ENCODE results near the gene RNF149.

The RNF149 gene

GRCh38 chr2:101262142-101262541, 46.4 kb downstream of the RNF149 start:
- H3K9me2 ChIP-seq (replicated peaks; ENCODE audit: insufficient read depth, low read length) = no peaks in the 10 kb centered on the region
- TF ChIP-seq EZH2phosphoT487 (conservative IDR thresholded peaks at IDR 0.05; ENCODE audit: low read length) (no peak), CTCF (IDR thresholded peaks at IDR 0.05; ENCODE audit: insufficient read depth, low read length, poor library complexity, severe bottlenecking) (no peak)
- H3K9ac ChIP-seq (ENCODE audit: low read length) = no peak overlapping the region
- no peak overlapping the region for H3K27ac ChIP-seq (ENCODE audit: low read depth, low read length)
- no peak overlapping the region for H3K4me3 ChIP-seq (ENCODE audit: insufficient read depth, low read length, poor library complexity, severe bottlenecking)
- no peaks in the 10 kb centered on the region for H3F3A ChIP-seq (ENCODE audit: insufficient read depth)
- peaks cover 11% of the 10 kb centered on the region; the same call in 1 of the 2 replicates for H3K79me2 ChIP-seq (ENCODE audit: insufficient read depth, low read length)
- H3K27me3 ChIP-seq (ENCODE audit: low read length) = no peaks in the 10 kb centered on the region
- H3K4me2 ChIP-seq (ENCODE audit: low read depth, low read length, poor library complexity, severe bottlenecking) = no peak overlapping the region
- peaks cover 24% of the 10 kb centered on the region for H3K36me3 ChIP-seq (ENCODE audit: low read length)
- H4K20me1 ChIP-seq (ENCODE audit: low read depth, low read length) = no peaks in the 10 kb centered on the region
- H3K9me3 ChIP-seq (ENCODE audit: insufficient read depth, low read length) = no peaks in the 10 kb centered on the region
- no peak overlapping the region for H2AFZ ChIP-seq (ENCODE audit: low read depth, low read length, severe bottlenecking)

GRCh38 chr2:101258804-101259203, 49.7 kb downstream of the RNF149 start:
- no peak overlapping the region for H2AFZ ChIP-seq (ENCODE audit: low read depth, low read length, severe bottlenecking)
- no peaks in the 10 kb centered on the region for H3F3A ChIP-seq (ENCODE audit: insufficient read depth)
- no peaks in the 10 kb centered on the region for H3K9me3 ChIP-seq (ENCODE audit: insufficient read depth, low read length)
- no peak for TF ChIP-seq CTCF (IDR thresholded peaks at IDR 0.05; ENCODE audit: insufficient read depth, low read length, poor library complexity, severe bottlenecking)
- TF ChIP-seq EZH2phosphoT487 (conservative IDR thresholded peaks at IDR 0.05; ENCODE audit: low read length) = no peak
- no peaks in the 10 kb centered on the region for H3K9me2 ChIP-seq (replicated peaks; ENCODE audit: insufficient read depth, low read length)
- H4K20me1 ChIP-seq (ENCODE audit: low read depth, low read length) = peaks cover 3% of the 10 kb centered on the region; the same call in 1 of the 2 replicates
- no peaks in the 10 kb centered on the region for H3K27me3 ChIP-seq (ENCODE audit: low read length)
- H3K36me3 ChIP-seq (ENCODE audit: low read length) = peaks cover 15% of the 10 kb centered on the region
- no peak overlapping the region for H3K4me3 ChIP-seq (ENCODE audit: insufficient read depth, low read length, poor library complexity, severe bottlenecking)
- no peak overlapping the region for H3K9ac ChIP-seq (ENCODE audit: low read length)
- H3K27ac ChIP-seq (ENCODE audit: low read depth, low read length) = no peak overlapping the region
- H3K4me2 ChIP-seq (ENCODE audit: low read depth, low read length, poor library complexity, severe bottlenecking) = no peak overlapping the region
- H3K79me2 ChIP-seq (ENCODE audit: insufficient read depth, low read length) = peaks cover 39% of the 10 kb centered on the region

GRCh38 chr2:101256316-101256715, 52.2 kb downstream of the RNF149 start:
- no peaks in the 10 kb centered on the region for H3K27me3 ChIP-seq (ENCODE audit: low read length)
- H3K36me3 ChIP-seq (ENCODE audit: low read length) = no peaks in the 10 kb centered on the region; the same call in none of the 2 replicates
- peaks cover 3% of the 10 kb centered on the region; the same call in 1 of the 2 replicates for H4K20me1 ChIP-seq (ENCODE audit: low read depth, low read length)
- H3K79me2 ChIP-seq (ENCODE audit: insufficient read depth, low read length) = peaks cover 46% of the 10 kb centered on the region
- no peak overlapping the region for H3K9ac ChIP-seq (ENCODE audit: low read length)
- TF ChIP-seq CTCF (IDR thresholded peaks at IDR 0.05; ENCODE audit: insufficient read depth, low read length, poor library complexity, severe bottlenecking) (no peak), EZH2phosphoT487 (conservative IDR thresholded peaks at IDR 0.05; ENCODE audit: low read length) (no peak)
- H3K9me2 ChIP-seq (replicated peaks; ENCODE audit: insufficient read depth, low read length) = no peaks in the 10 kb centered on the region
- H2AFZ ChIP-seq (ENCODE audit: low read depth, low read length, severe bottlenecking) = no peak overlapping the region
- no peaks in the 10 kb centered on the region for H3K9me3 ChIP-seq (ENCODE audit: insufficient read depth, low read length)
- H3K4me3 ChIP-seq (ENCODE audit: insufficient read depth, low read length, poor library complexity, severe bottlenecking) = no peak overlapping the region
- 0 out of 2 replicates have a peak, but pooled peaks cover 2% of the 10 kb centered on the region for H3F3A ChIP-seq (ENCODE audit: insufficient read depth)
- H3K4me2 ChIP-seq (ENCODE audit: low read depth, low read length, poor library complexity, severe bottlenecking) = no peak overlapping the region
- no peak overlapping the region for H3K27ac ChIP-seq (ENCODE audit: low read depth, low read length)
